H9 (cell line): ENCODE data around the gene DPH7. TPM values are rescaled to one million over a fixed set of nuclear protein-coding genes. Genes with fewer than 3 reads are reported as not detected.
"Not testable (repeated sequence)": the region's sequence is repeated elsewhere in the genome, so short reads cannot be mapped to it uniquely, and the experiment has no call there.

Source experiments
- DNase-seq: peaks from one replicate; pipeline ENCODE4 v3.0.0-alpha.2; 2017
- H2AFZ ChIP-seq: one replicate; pipeline ENCODE4 v1.6.1; 2013; ENCODE audit warnings: mild to moderate bottlenecking, low read length, control low read depth, moderate library complexity
- H2AK5ac ChIP-seq: 2 replicates; pipeline ENCODE4 v1.6.1; 2013; ENCODE audit warnings: low read length, control low read depth, mixed read lengths; ENCODE audit not compliant: insufficient read length
- H2BK120ac ChIP-seq: one replicate; pipeline ENCODE4 v1.6.1; 2013; ENCODE audit warnings: low read depth, mild to moderate bottlenecking, low read length, control low read depth, inconsistent platforms; ENCODE audit not compliant: poor library complexity, severe bottlenecking
- H2BK12ac ChIP-seq: 2 replicates; pipeline ENCODE4 v1.6.1; 2013; ENCODE audit warnings: low read length, control low read depth, mixed read lengths, low read depth; ENCODE audit not compliant: insufficient read length
- H2BK15ac ChIP-seq: 2 replicates; pipeline ENCODE4 v1.6.1; 2013; ENCODE audit warnings: low read depth, low read length, control low read depth
- H2BK20ac ChIP-seq: one replicate; pipeline ENCODE4 v1.6.1; 2013; ENCODE audit warnings: low read depth, mild to moderate bottlenecking, low read length, control low read depth, inconsistent platforms; ENCODE audit not compliant: poor library complexity, severe bottlenecking
- H2BK5ac ChIP-seq: 2 replicates; pipeline ENCODE4 v1.6.1; 2013; ENCODE audit warnings: low read length, control low read depth, mixed read lengths; ENCODE audit not compliant: insufficient read length
- H3K14ac ChIP-seq: 2 replicates; pipeline ENCODE4 v1.6.1; 2013; ENCODE audit warnings: low read length, control low read depth; ENCODE audit not compliant: insufficient read depth
- H3K18ac ChIP-seq: 2 replicates; pipeline ENCODE4 v1.6.1; 2013; ENCODE audit warnings: low read depth, mild to moderate bottlenecking, mixed read lengths, low read length, control low read depth; ENCODE audit not compliant: insufficient read length
- H3K23ac ChIP-seq: 2 replicates; pipeline ENCODE4 v1.6.1; 2013; ENCODE audit warnings: low read length, control low read depth, mixed read lengths, low read depth; ENCODE audit not compliant: insufficient read length
- H3K23me2 ChIP-seq: 2 replicates; pipeline ENCODE4 v1.6.1; 2013; ENCODE audit warnings: low read depth, mild to moderate bottlenecking, mixed read lengths, low read length, control low read depth; ENCODE audit not compliant: insufficient read length, poor library complexity, severe bottlenecking
- H3K27ac ChIP-seq: 2 replicates; pipeline ENCODE4 v1.5.1; 2013; ENCODE audit warnings: low read length, control low read depth, mixed read lengths, low read depth; ENCODE audit not compliant: insufficient read length
- H3K27me3 ChIP-seq: 2 replicates; pipeline ENCODE4 v1.6.1; 2013; ENCODE audit warnings: low read length, control low read depth, inconsistent platforms; ENCODE audit not compliant: insufficient read depth
- H3K4ac ChIP-seq: 2 replicates; pipeline ENCODE4 v1.6.1; 2013; ENCODE audit warnings: low read depth, mild to moderate bottlenecking, control low read depth, inconsistent platforms, low read length, moderate library complexity
- H3K4me1 ChIP-seq: 2 replicates; pipeline ENCODE4 v1.6.1; 2013; ENCODE audit warnings: low read length, control low read depth, inconsistent platforms; ENCODE audit not compliant: insufficient read depth
- H3K4me2 ChIP-seq: 2 replicates; pipeline ENCODE4 v1.6.1; 2013; ENCODE audit warnings: low read length, control low read depth, mixed read lengths; ENCODE audit not compliant: insufficient read length, insufficient read depth
- H3K56ac ChIP-seq: 2 replicates; pipeline ENCODE4 v1.6.1; 2013; ENCODE audit warnings: low read depth, mild to moderate bottlenecking, mixed read lengths, low read length, control low read depth; ENCODE audit not compliant: insufficient read length
- H3K79me1 ChIP-seq: 2 replicates; pipeline ENCODE4 v1.6.1; 2013; ENCODE audit warnings: low read depth, mild to moderate bottlenecking, moderate library complexity, low read length, control low read depth, inconsistent platforms; ENCODE audit not compliant: insufficient read depth, poor library complexity, severe bottlenecking
- H3K79me2 ChIP-seq: 2 replicates; pipeline ENCODE4 v1.6.1; 2013; ENCODE audit warnings: low read length, control low read depth, inconsistent platforms; ENCODE audit not compliant: insufficient read depth
- H3K9ac ChIP-seq: 2 replicates; pipeline ENCODE4 v1.6.1; 2013; ENCODE audit warnings: low read length, control low read depth, mixed read lengths; ENCODE audit not compliant: insufficient read length; ENCODE audit errors: extremely low read depth
- H3K9me3 ChIP-seq: one replicate; pipeline ENCODE4 v1.6.1; 2013; ENCODE audit warnings: low read depth, low read length, inconsistent platforms; ENCODE audit not compliant: control insufficient read depth
- H3T11ph ChIP-seq: one replicate; pipeline ENCODE4 v1.6.1; 2013; ENCODE audit warnings: mild to moderate bottlenecking, low read length, control low read depth, inconsistent platforms
- H4K20me1 ChIP-seq: one replicate; pipeline ENCODE4 v1.6.1; 2013; ENCODE audit not compliant: control insufficient read depth, insufficient read length, insufficient read depth
- H4K5ac ChIP-seq: 2 replicates; pipeline ENCODE4 v1.6.1; 2013; ENCODE audit warnings: low read depth, mild to moderate bottlenecking, mixed read lengths, low read length, control low read depth; ENCODE audit not compliant: insufficient read length
- H4K8ac ChIP-seq: replicated peaks from 2 replicates; pipeline ENCODE4 v1.6.1; 2013; ENCODE audit warnings: low read length, control low read depth, mixed read lengths, low read depth; ENCODE audit not compliant: insufficient read length
- H4K91ac ChIP-seq: 2 replicates; pipeline ENCODE4 v1.6.1; 2013; ENCODE audit warnings: low read depth, mild to moderate bottlenecking, moderate library complexity, mixed read lengths, low read length, control low read depth; ENCODE audit not compliant: insufficient read length
- H3K27ac Mint-ChIP-seq, 3 experiments: 2 replicates in 2 of 3; 3 replicates in 1 of 3; pipeline ENCODE4 v1.8.0; 2020 to 2021; ENCODE audit warnings: mixed read lengths in 3 of 3, mild to moderate bottlenecking in 1 of 3, moderate library complexity in 1 of 3
- H3K27me3 Mint-ChIP-seq: 2 replicates; pipeline ENCODE4 v1.8.0; 2021; ENCODE audit warnings: low read depth, mild to moderate bottlenecking, moderate library complexity, mixed read lengths
- H3K36me3 Mint-ChIP-seq, 3 experiments: 2 replicates in 2 of 3; 3 replicates in 1 of 3; pipeline ENCODE4 v1.8.0; 2020 to 2021; ENCODE audit warnings: low read depth in 3 of 3, mixed read lengths in 3 of 3; ENCODE audit not compliant: insufficient read depth in 1 of 3
- H3K4me1 Mint-ChIP-seq, 2 experiments: 2 replicates each; pipeline ENCODE4 v1.8.0; 2020; ENCODE audit warnings: mixed read lengths in 2 of 2
- H3K4me3 Mint-ChIP-seq, 2 experiments: 2 replicates in 1 of 2; 3 replicates in 1 of 2; pipeline ENCODE4 v1.8.0; 2020 to 2021; ENCODE audit warnings: mild to moderate bottlenecking in 2 of 2, mixed read lengths in 2 of 2, moderate library complexity in 1 of 2
- H3K9me3 Mint-ChIP-seq, 2 experiments: 2 replicates in 1 of 2; 3 replicates in 1 of 2; pipeline ENCODE4 v1.8.0; 2020; ENCODE audit warnings: mild to moderate bottlenecking in 2 of 2, mixed read lengths in 2 of 2, moderate library complexity in 1 of 2
- CTCF ChIP-seq: fragments of 200-600 bp; sonication (generic); conservative IDR thresholded peaks from 3 replicates; pipeline ENCODE4 v1.8.0; 2021; ENCODE audit warnings: antibody characterized with exemption, mild to moderate bottlenecking
- WGBS: extraction: QIAGEN DNeasy Blood & Tissue Kit; methylation state at CpG from one replicate; pipeline ENCODE4 v1.1.7; 2013; ENCODE audit warnings: missing lambda C conversion rate, low lambda C conversion rate, mixed read lengths; ENCODE audit not compliant: insufficient read length; ENCODE audit errors: extremely low coverage; 5-methylcytosine and 5-hydroxymethylcytosine counted together
- total RNA-seq: library from RNA; stranded (reverse); gene quantifications from 2 replicates; pipeline ENCODE4 v1.2.1, GENCODE V29; 2021

Gene DPH7
- total RNA-seq, 1 experiment from 2014 or later: 51.3 TPM

DNA sequence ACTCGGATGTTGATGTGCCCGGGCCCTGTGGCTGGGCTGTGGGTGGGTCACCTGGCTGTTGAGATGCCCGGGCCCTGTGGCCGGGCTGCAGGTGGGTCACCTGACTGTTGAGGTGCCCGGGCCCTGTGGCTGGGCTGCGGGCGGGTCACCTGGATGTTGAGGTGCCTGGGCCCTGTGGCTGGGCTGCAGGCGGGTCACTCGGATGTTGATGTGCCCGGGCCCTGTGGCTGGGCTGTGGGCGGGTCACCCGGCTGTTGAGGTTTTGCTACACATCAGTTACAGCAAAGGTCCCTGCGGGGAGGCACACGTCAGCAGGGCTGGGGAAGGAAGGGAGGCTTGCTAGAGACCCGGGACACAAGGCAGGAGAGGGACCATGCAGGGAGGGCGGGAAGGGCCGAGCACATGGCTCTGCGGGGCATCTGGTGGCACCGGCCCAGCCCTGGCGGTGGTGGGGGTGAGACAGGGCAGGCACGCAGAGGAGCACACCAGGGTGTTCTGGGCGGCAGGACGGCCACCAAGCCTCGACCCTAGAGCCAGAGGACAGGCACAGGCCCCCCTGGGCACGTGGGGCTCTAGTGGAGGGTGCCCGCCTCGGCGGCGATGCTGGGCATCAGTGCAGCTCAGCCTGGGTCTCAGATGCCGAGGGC lies 63.9 kb downstream of the DPH7 start:
- H2AK5ac ChIP-seq: no peak overlapping the region
- H2AFZ ChIP-seq: no peak overlapping the region
- no peak overlapping the region for H2BK12ac ChIP-seq
- peaks cover 0 to 2% (median 0%) of the 10 kb centered on the region in 3 experiments; a peak in 4 of 7 replicates for H3K36me3 Mint-ChIP-seq
- H2BK20ac ChIP-seq: no peak overlapping the region
- no peak overlapping the region for H3K4ac ChIP-seq
- no peaks in the 10 kb centered on the region for H3K27me3 ChIP-seq
- H3K79me1 ChIP-seq: no peaks in the 10 kb centered on the region
- no peak overlapping the region for H3K27ac Mint-ChIP-seq
- no peak overlapping the region for H3K9ac ChIP-seq
- H4K20me1 ChIP-seq: no peaks in the 10 kb centered on the region
- WGBS: no CpG with 5 or more reads among the region's 30 CpGs
- no peaks in the 10 kb centered on the region for H3K9me3 ChIP-seq
- H3K4me1 Mint-ChIP-seq: no peaks in the 10 kb centered on the region
- peaks cover 8% of the 10 kb centered on the region for H3K27me3 Mint-ChIP-seq
- H2BK120ac ChIP-seq: no peak overlapping the region
- DNase-seq: no peak
- H2BK5ac ChIP-seq: no peak overlapping the region
- H4K5ac ChIP-seq: no peak overlapping the region
- H3K9me3 Mint-ChIP-seq: peaks cover 11 to 33% of the 10 kb centered on the region in 2 experiments
- TF ChIP-seq CTCF: no peak
- no peak overlapping the region for H4K91ac ChIP-seq
- H3K4me2 ChIP-seq: no peak overlapping the region
- H3K4me1 ChIP-seq: no peaks in the 10 kb centered on the region
- no peak overlapping the region for H3K14ac ChIP-seq
- H3K23ac ChIP-seq: no peak overlapping the region
- no peak overlapping the region for H3T11ph ChIP-seq
- H3K4me3 Mint-ChIP-seq: no peak overlapping the region
- H3K56ac ChIP-seq: no peak overlapping the region
- no peak overlapping the region for H3K18ac ChIP-seq
- H2BK15ac ChIP-seq: no peak overlapping the region
- no peaks in the 10 kb centered on the region for H3K23me2 ChIP-seq
- no peak overlapping the region for H3K27ac ChIP-seq
- no peaks in the 10 kb centered on the region for H3K79me2 ChIP-seq
- no peak overlapping the region for H4K8ac ChIP-seq

- not testable (repeated sequence) for H3K36me3 Mint-ChIP-seq, H3K23ac ChIP-seq, H4K5ac ChIP-seq, H3K27me3 ChIP-seq, H3K4me1 Mint-ChIP-seq, H4K8ac ChIP-seq, DNase-seq, H2BK120ac ChIP-seq, H2BK5ac ChIP-seq, H3K4me1 ChIP-seq, H2BK12ac ChIP-seq, H3K27me3 Mint-ChIP-seq, H3K56ac ChIP-seq, H3K14ac ChIP-seq, H3K9ac ChIP-seq, H3K79me1 ChIP-seq, H3K79me2 ChIP-seq, H3T11ph ChIP-seq, H3K4ac ChIP-seq, H2AK5ac ChIP-seq, H3K27ac ChIP-seq, H3K18ac ChIP-seq, H4K20me1 ChIP-seq, H3K23me2 ChIP-seq, H3K4me2 ChIP-seq, H2BK15ac ChIP-seq, H3K4me3 Mint-ChIP-seq, H4K91ac ChIP-seq, H2AFZ ChIP-seq, H3K9me3 ChIP-seq, H2BK20ac ChIP-seq
- no CpG with 5 or more reads among the region's 42 CpGs for WGBS
- Mint-ChIP-seq H3K9me3 (peaks cover 15 to 34% of the 10 kb centered on the region in 2 experiments), H3K27ac (peak overlapping the region in 1 of 3 experiments; percentile 92; a peak in 1 of 7 replicates)
These were observed 64.7 kb downstream of the DPH7 start for GRCh38 chr9:137513801-137514570.
